ENCODE data around the gene WDR72.

DNA sequence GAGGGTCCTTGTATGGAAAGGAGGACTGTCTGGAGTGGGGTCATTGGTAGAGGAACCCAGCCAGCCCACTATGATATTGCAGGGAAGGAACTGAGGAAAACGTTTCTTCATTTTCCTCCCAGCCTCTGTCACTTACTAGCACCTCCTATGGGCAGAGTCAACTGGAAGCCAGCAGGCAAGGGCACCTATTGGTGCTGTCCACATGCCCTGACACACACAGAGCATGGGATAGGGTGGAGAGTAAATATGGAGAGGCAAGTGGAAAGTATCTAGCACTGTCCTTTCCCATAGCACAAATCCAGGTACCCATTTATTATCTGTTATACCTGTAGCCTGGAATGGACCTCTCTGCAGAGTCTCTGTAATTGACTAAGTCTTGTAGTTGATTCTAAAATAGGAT lies 285.6 kb downstream of the WDR72 start:
- TF ChIP-seq, protein P1, sequence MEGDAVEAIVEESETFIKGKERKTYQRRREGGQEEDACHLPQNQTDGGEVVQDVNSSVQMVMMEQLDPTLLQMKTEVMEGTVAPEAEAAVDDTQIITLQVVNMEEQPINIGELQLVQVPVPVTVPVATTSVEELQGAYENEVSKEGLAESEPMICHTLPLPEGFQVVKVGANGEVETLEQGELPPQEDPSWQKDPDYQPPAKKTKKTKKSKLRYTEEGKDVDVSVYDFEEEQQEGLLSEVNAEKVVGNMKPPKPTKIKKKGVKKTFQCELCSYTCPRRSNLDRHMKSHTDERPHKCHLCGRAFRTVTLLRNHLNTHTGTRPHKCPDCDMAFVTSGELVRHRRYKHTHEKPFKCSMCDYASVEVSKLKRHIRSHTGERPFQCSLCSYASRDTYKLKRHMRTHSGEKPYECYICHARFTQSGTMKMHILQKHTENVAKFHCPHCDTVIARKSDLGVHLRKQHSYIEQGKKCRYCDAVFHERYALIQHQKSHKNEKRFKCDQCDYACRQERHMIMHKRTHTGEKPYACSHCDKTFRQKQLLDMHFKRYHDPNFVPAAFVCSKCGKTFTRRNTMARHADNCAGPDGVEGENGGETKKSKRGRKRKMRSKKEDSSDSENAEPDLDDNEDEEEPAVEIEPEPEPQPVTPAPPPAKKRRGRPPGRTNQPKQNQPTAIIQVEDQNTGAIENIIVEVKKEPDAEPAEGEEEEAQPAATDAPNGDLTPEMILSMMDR (optimal IDR thresholded peaks at IDR 0.05 in 1 of 3, IDR thresholded peaks at IDR 0.05 in 1 of 3, conservative IDR thresholded peaks at IDR 0.05 in 1 of 3; ENCODE audit: extremely low read depth in 1 of 3, insufficient read depth in 2 of 3, low read length in 3 of 3), result no peak
- no peak for TF ChIP-seq EZH2 (IDR thresholded peaks at IDR 0.05; ENCODE audit: low read length)
